Hypothalamus (tissue), 51 donors: Measurements from ENCODE around the gene PLEKHM1.
"Not testable (repeated sequence)": the region's sequence is repeated elsewhere in the genome, so short reads cannot be mapped to it uniquely, and the experiment has no call there.

Source experiments
- DNase-seq, 51 donors: peaks; one replicate each; lab custom pipeline; 2025; lab: John Stamatoyannopoulos, UW

Gene PLEKHM1

DNA sequence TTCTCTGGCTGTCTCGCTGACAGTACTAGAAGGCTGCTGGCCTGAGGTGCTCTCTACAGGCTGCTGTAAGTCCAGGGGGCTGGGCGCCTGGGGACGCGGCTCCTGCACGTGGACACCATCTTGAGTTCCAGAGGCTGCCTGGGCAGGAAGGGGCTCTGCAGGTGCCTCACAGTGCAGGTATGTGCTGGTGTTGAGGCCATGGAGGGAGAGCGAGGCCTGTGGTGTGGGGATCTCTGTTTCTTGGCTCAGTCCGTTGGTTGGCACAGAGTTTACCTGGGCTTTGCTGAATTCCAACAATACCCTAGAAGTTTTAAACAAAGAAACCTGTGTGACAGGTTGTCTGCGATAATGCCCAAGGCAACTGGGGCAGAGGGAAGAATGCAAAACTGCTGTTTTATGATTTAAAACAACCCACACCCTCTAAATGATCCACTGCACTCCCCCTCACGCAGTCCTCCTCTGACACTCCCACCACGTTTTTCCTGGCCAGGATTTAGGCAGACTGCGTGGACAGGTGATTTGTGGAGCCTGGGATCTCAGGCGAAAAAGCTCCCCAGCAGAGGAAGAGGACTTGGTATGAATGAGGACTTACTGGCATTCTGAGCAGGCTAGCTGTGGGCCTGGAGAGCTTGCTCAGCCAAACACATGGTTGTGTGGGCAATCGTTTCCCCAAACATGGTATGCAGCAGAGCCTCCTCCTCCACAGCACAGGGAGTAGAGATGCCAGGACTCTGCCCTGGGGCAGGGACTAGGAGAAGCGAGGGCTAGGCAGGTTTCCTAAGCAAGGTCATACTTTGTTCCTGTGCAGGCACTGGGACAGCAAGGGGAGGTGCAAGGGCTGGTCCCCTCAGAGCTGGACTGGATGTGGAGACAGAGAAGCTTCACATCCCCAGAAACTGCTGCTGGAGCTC is 22.0 kb downstream of the PLEKHM1 start:
- not testable (repeated sequence) for DNase-seq

DNA sequence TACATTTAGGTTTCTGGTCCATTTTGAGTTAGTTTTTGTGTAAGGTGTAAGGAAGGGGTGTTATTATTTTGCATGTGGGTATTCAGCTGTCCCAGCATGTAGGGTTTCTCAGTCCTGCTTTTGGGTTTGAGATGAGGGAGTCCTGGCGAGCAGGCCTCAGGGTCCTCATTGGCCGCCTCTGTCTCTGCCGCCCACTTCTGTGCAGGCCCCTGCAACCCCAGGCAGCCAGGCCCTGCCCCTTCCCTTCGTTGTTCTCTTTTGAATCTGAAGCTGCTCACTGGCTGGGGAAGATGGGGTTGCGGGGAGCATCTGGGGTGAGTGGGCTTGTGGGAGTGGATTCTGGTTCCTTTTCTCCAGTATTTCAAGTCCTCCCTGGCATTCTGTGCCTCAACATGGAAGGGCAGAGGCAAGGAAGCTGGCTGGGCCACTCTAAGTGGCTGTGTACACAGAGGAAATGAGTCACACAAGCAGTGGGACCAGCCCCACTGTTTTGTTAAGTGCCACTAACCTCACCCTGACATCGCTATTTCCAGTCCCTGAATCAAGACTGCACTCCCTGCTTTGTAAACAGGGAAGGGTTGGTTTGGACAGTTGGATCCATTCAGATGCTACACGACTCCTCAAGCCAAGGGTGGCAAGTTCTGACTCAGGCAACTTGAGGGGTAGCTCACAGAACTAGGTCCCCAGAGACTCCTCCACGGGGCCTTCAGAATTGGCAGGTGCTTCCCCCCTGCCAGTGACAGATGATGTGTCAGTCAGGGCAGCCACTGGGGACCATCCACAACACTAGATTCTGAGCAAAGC is 28.8 kb downstream of the PLEKHM1 start:
- not testable (repeated sequence) for DNase-seq

GRCh38 chr17:45460422-45460821 is 30.1 kb downstream of the PLEKHM1 start:
- not testable (repeated sequence) for DNase-seq

DNA sequence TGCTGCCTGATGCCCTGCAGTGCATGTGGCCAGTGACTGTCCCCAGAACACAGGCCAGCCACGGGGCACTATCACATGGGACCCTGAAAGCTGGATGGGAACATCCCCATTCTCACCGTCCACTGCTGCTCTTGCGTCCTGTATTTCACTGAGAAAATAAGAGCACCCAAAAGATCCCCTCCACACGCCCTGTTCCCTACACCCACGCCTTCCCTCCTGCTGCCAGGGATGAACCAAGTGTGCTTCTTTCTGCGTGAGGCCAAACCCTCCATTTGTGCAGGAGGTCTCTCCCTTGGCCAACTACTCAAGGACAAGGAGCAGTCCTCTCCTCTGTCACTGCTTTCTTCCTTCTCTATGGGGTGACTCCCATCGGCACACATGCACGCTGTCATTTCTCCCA is 36.2 kb downstream of the PLEKHM1 start:
- not testable (repeated sequence) for DNase-seq

- not testable (repeated sequence) for DNase-seq
These were observed 36.8 kb downstream of the PLEKHM1 start for GRCh38 chr17:45453731-45454130.

DNA sequence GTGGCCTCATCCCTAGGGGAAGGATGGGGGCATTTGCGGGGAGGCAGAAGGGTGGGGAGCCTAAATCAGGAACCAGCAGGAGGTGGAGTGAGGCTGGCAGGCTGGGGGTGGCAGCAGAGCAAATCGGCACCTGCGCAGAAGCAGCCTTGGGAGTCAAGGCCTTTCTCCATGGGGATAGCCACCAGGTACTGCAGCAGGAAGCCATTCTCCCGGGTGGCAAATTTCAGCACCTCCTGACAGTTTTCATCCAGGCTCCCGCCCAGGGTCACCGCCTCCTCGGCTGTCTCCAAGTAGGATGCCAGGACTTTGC is 37.3 kb downstream of the PLEKHM1 start:
- DNase-seq, result not testable (repeated sequence)

GRCh38 chr17:45452329-45453224 is 37.9 kb downstream of the PLEKHM1 start:
- not testable (repeated sequence) for DNase-seq

DNA sequence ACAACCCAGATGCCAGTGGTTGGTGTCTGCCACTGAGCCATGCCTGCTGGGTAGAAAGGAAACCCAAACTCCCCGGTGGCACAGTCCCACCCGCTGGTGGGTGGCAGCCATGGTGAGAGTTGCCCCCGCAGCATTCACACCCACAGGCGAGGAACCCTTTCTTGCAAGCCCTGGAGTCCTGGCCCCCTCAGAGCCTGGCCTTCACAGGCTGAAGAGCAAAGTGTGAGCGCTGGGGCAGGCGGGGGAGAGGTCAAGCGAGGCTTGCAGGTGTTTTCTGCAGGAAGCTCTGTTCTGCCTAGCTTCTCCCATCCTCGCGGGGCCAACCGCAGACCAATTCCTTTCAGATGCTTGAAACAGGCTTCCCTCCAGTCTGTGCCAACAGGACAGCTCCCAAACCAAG is 38.9 kb downstream of the PLEKHM1 start:
- not testable (repeated sequence) for DNase-seq

GRCh38 chr17:45451131-45451530 is 39.4 kb downstream of the PLEKHM1 start:
- no peak for DNase-seq

DNA sequence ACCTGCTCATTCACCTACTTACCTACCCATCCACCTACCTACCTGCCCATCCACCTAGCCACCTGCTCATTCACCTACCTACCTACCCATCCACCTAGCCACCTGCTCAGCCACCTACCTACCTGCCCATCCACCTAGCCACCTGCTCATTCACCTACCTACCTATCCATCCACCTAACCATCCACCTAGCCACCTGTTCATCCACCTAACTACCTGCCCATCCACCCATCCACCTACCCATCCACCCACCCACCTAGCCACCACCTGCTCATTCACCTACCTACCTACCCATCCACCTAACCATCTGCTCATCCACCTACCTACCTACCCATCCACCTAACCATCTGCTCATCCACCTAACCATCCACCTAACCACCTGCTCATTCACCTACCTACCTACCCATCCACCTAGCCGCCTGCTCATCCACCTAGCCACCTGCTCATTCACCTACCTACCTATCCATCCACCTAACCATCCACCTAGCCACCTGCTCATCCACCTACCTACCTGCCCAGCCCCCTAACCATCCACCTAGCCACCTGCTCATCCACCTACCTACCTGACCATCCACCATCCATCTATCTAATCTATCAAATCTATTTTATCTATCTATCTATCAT is 40.7 kb downstream of the PLEKHM1 start:
- DNase-seq, result not testable (repeated sequence)

GRCh38 chr17:45449260-45449659 is 41.3 kb downstream of the PLEKHM1 start:
- DNase-seq, result not testable (repeated sequence)

- not testable (repeated sequence) for DNase-seq
These were observed 42.0 kb downstream of the PLEKHM1 start for GRCh38 chr17:45448483-45448882.

GRCh38 chr17:45448066-45448465 is 42.5 kb downstream of the PLEKHM1 start:
- DNase-seq, result not testable (repeated sequence)

DNA sequence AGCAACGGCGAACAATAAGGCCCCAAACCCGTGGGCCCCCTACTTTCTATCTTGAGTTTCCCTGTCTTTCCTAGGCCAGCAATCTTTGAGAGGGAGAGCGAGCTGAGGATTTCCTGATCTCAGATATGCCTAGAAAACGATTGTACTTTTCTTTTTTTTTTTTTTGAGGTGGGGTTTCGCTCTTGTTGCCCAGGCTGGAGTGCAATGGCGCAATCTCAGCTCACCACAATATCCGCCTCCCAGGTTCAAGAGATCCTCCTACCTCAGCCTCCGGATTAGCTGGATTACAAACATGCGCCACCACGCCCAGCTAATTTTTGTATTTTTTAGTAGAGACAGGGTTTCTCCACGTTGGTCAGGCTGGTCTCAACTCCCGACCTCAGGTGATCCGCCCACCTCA is 42.9 kb downstream of the PLEKHM1 start:
- DNase-seq, result not testable (repeated sequence)

DNA sequence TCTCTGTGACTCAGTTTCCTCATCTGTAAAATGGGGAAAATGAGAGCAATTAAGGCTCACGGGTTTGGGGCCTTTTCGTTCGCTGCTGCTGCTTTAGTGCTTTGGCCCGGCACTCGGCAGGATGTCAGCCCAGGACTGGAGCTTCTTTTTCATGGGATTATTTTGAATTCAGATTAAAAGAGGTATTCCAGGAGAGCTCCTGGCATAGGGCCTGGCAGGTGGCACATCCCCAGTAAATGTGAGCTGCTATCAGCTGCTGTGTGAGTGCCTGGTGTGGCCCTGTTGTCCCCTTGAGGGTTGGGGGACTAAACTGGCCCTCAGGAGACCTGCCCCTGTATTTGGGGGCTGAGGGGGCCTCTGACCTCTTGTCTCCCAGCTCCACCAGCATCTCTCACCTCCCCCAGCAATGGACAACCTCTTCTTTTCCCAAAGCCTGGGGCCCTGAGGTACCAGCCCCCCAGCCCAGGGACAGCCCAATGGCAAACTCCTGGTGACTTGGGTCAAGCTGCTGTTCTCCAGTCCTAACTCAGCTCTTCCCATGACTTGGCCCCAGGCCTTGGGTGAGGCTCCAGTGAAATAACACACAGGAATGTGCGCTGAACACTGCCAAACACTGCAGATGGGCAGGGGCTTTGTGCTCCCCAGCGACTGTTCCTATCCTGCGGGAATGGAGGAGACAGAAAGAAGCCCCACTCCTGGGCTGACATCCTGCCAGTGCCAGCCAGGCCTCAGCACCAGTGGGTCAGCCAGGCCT is 43.5 kb downstream of the PLEKHM1 start:
- not testable (repeated sequence) for DNase-seq

DNA sequence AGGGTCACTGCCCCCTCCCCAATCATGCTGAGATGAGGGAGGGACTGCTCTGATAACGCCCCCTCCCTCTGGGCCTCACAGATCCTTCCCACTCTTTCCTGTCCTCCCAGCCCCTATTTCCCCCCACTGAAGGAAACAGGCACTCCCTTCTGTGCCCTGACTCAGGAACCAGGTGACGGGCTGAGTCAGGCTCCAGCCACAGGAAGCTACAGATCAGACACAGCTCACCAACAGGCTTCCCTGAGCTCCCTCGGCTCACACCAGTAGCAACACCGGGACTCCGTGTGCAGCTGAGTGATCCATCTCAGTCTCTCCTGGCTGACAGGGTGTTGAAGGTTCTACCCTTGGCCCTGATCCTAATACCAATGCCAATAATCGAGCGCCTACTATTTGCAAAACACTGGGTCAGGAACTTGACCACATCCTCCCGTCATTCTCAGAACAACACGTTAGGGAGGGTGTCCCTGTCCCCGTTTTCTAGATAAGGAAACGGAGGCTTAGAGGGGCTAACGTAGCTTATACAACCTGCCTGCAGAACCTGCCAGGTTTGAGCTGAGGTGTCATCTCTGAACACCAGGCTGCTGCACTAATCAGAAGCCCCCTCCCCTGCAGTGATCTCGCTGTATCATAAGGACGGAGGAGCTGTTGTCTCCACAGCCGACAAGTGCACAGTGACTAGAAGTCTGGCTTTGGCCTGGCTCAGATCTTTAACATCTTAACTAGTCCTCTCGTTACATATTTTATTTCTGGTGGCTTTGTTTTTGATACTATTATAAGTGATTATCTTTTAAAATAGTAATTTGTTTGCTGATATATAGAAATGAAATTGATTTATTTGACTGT is 44.4 kb downstream of the PLEKHM1 start:
- DNase-seq, result not testable (repeated sequence)

DNA sequence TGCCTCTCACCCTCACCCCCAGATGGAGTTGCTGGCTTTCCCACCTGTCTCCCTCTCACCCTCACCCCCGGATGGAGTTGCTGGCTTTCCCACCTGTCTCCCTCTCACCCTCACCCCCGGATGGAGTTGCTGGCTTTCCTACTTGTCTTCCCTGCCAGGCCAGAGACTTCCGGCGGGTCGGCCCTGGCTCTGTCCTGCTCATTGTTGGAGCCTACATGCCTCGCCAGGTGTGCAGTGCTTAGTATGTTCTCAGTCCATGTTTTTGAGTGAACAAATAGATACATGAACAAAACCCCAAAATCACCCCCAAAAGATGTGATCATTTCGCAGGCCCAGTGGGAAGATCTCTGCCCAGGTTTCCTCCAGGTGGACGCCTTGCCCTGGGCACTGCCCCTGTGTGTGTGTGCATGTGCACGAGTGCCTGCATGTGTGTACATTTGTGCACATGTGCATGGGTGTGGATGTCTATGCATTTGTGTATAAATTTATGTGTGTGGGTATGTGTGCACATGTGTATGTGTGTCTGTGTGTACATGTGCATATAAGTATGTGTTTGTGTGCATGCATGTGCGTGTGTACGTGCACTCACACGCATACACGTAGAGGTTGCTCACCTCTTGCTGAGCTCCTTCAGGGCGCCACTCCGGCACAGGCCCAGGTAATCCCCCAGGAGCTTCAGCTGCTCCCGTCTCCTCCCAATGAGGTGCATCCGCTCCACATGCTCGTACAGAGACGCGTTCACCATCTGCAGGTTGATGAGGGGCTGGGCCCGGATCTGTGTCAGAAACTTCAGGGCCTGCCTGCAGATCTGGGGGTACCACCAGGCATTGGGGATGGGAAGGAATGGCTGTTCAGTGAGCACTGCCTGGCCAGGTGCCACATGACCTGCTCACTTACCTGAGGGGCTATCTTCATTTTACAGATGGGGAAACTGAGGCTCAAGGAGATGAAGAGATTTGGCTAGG is 45.4 kb downstream of the PLEKHM1 start:
- DNase-seq, result not testable (repeated sequence)
